NCI-H1694 (cell line): ENCODE data around the gene DGUOK.
A peak's percentile ranks its signal among the peaks of the same experiment; 100 is the strongest.

ENCODE experiments used
- DNase-seq: peaks from one replicate; lab custom pipeline; 2025; lab: John Stamatoyannopoulos, UW

DGUOK gene

DNA sequence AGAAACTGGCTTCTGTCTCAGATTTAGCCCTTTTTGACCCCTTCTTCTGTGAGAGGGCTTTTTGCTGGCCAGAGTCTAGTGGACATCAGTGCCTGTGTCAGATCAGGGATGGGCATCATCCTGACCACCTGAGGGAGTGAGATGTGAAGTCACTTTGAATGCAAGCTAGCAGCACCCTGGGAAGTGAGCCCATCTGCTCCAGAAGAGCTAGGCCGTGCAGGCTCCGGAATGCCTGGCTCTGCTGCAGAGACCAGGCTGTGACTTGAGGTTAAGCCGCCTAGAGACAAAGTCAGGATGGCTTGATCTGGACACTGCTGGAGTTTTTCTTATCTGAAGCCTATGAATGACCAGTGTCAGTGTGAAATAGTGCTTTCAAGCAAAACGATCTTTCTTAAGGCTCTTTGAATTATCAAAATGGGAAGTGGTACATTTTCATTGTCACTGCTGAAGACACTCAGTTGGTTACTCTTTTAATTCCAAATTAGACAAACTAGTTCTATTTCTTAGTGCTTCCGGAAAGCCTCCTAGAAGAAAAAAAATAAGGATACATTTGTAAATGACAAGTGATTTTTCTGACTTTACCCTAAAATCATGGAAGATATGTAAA, 20.8 kb downstream of the DGUOK start:
- no peak for DNase-seq

- no peak for DNase-seq
These were observed 23.1 kb downstream of the DGUOK start for GRCh38 chr2:73949802-73950201.

DNA sequence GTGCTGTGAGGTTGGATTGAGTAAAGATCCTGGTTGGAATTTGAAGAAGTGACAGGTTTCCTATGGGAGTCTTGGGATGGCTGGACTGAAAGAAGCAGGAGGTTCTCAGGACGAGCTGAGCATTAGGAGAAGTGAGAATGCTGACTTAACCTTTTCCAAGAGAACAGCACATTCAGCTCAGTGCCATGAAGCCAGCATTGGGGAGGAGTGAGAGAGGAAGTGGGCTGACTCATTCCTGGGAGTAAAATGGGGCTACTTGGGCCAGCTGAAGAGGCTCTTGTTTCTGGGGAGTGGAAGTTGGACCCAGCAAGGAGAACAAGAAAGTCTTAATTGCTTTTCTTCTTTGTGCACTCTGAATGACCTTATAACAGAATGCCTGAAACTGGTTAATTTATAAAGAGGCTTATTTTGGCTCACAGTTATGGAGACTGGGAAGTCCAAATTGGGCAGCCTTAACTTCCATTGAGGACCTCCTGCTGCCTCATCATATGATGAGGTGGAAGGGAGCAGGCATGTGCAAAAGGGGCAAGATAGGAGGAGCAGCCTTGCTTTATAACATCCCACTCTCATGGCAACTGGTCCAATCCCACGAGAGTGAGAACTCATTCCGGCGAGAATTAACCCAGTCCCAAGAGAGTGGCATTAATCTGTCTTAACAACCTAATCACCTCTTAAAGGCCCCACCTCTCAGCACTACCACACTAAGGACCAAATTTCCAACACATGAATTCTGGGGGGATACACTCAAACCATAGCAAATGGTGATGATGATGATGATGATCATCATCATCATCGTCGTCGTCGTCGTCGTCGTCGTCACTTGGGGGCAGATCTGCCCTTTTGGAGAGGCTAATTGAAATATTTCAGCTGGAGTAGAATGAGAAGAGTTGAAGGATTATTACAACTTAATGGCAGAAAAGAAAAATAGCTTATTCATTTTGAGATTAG, 26.1 kb downstream of the DGUOK start:
- no peak for DNase-seq

- no peak for DNase-seq
These were observed 29.7 kb downstream of the DGUOK start for GRCh38 chr2:73956218-73956865.

- no peak for DNase-seq
These were observed 34.6 kb downstream of the DGUOK start for GRCh38 chr2:73961274-73961673.

DNA sequence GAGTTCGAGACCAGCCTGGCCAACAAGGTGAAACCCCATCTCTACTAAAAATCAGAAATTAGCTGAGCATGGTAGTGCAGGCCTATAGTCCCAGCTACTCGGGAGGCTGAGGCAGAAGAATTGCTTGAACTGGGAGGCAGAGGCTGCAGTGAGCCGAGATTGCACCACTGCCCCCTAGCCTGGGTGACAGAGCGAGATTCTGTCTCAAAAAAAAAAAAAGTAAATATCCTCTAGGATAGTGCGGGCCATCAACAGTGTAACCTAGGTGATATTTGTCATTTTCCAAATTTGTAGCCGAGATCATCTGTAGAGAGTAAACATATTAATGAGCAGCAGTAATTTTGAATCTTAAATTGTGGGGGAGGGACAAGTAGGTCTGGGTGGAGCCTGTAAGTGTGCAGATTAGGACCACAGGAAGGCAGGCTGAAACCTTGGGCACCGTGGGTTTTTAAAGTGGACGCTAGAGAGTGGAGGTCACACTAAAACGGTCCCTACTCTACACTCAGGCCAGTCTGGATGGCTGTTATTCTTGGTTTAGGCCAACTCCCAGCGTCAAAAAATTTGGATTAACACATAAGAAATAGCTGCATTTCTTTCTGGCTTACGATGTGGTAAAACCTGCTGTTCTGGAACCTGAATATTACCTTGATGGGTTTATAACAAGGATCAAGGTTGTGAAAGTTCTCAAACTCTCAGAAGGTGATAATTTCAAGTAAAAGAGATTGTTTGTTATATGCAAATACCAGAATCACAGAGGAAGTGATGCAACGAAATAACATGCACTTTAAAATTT, 35.3 kb downstream of the DGUOK start:
- no peak for DNase-seq

- no peak for DNase-seq
These were observed 36.1 kb downstream of the DGUOK start for GRCh38 chr2:73962798-73963197.

DNA sequence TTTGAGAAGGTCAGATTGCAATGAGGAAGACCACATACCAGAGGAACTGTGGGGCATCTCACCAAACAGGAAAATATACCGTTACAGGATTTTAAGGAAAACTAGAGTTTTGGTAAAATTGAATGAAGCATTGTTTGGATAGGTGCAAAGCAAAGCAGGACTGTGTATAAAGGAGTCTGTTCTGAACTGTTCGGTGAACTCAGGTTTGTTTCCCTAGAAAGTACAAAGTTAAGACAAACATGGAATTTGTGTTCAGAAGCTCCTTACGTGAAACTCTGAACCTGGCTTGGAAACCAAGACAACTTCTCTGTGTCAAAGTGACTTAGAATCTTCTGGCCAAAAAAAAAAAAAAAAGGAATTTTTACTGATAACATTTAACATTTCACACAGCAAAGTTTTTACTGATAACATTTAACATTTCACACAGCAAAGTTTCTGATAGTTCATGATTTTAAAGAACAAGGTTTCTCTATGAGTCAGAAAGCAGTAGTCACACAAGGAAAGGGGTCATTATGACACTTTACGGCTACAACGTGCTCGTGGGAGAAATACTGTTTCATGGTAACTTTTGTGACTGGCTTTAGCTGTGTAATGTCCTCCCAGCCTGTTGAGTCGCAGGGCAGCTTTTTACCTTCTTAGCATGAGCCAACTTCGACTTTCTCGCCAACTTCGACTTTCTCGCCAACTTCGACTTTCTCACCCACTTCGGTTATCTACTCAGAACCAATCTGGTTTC, 36.9 kb downstream of the DGUOK start:
- no peak for DNase-seq

- DNase-seq, result no peak
These were observed 37.5 kb downstream of the DGUOK start for GRCh38 chr2:73964223-73964622.

DNA sequence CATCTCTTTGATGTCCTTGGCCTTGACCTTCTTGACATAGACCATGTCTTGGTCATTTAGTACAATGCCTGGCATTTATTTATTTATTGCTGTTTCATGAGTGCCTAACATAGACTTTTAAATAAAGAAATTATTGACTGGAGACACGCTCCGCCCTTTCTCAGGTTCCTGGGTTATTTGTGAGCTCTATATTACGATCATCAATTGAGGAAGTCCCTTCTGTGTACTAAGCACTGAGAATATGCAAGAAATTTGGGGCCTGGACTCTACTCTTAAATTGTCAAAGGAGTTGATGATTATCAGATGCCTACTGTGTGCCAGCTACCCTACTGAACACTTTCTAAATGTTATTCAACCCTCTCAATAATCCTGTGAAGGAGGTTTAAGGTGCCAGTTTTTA, 38.4 kb downstream of the DGUOK start:
- no peak for DNase-seq

GRCh38 chr2:73968357-73968937, 41.8 kb downstream of the DGUOK start:
- no peak for DNase-seq

DNA sequence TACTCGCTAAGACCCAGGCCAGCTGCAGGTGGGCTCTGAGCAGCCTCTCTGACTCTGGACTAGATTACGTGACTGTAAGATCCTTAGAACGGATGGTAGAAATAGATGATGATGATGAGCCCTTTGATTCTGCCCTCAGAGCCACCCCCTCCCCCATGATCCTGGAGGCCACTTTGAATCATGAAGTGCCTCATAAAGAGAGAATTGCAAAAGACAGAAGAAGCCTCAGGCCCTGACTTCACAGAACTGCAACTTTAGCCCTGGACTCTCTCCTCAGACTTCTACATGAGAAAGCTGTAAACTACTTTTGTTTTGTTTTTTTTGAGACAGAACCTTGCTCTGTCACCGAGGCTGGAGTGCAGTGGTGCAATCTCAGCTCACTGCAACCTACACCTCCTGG, 42.7 kb downstream of the DGUOK start:
- DNase-seq, result no peak

DNA sequence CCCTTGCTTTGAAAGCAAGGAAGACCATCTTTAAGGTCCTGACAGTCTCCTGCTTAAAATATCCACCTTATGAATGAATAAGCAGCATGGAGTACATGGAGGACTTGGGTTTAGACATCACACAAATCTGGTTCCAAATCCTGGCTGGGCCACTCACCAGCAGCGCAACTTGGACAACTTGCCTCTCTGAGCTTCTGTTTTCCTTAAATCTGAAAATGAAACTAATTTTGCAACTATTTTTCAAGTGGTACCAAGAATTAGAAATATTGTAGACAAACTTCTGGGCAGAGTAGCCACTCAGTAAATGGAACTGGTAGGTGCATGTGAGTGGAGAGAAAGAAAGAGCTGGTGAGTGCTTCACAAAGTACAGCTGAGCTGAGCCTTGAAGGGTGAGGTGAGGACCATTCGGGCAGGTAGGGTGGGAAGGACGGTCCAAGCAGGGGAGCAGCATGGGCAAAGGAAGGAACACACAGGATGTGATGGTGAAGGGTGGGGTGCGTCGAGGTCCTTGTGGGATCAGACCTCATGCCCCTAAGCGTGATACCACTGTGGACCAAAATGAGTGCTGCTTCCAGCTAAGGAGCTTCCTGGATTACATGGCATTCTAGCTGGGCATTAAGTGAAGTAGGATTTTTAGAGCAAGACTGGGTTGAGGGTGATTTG, 43.6 kb downstream of the DGUOK start:
- DNase-seq, result no peak

- DNase-seq, result peak; percentile 52
These were observed 44.3 kb downstream of the DGUOK start for GRCh38 chr2:73970850-73971471.

DNA sequence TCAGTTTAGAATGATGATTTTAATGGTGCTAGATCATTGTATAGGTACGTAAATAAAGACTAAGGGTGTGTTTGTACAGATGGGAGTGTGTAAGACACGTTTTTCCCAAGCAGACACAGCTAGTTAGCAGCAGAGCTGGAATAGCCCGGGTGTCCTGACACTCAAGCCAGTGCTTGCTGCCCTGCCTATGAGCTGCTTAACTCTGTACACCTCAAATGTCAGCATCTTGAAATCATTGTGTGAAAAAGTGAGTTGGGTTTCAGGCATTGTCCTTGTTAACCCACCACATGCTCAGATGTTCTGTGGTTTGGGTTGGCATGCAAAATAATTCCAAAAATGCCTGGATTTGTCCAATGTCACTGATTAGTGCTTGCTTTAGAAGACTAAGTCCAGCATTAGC, 45.0 kb downstream of the DGUOK start:
- no peak for DNase-seq

- DNase-seq, result no peak
These were observed 46.2 kb downstream of the DGUOK start for GRCh38 chr2:73972846-73973245.

- DNase-seq, result no peak
These were observed 49.1 kb downstream of the DGUOK start for GRCh38 chr2:73975731-73976130.

DNA sequence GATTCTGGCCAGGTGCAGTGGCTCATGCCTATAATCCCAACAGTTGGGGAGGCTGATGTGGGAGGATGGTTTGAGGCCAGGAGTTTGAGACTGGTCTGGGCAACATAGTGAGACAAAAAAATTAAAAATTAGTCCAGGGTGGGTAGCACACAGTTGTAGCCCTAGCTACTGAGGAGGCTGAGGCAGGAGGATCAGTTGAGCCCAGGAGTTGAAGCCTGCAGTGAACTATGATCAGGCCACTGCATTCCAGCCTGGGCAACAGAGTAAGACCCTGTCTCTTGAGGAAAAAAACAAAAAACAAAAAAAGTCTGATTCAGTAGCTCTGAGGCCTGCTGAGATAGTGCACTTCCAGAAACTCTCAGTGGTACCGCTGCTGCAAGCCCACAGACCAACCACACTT, 50.1 kb downstream of the DGUOK start:
- DNase-seq, result no peak

GRCh38 chr2:73977466-73977865, 50.8 kb downstream of the DGUOK start:
- DNase-seq, result no peak

- no peak for DNase-seq
These were observed 52.3 kb downstream of the DGUOK start for GRCh38 chr2:73979021-73979420.
